Breast epithelium (tissue), 3 donors: ENCODE results near the gene ERCC6.

ENCODE experiments used
- POLR2A ChIP-seq: fragments of 450-650 bp; IDR thresholded peaks from one replicate; pipeline ENCODE4 v1.6.1; 2016; ENCODE audit warnings: antibody characterized with exemption, mild to moderate bottlenecking, moderate library complexity
- POLR2AphosphoS5 ChIP-seq, 3 donors: sonication (generic); formaldehyde crosslinking; IDR thresholded peaks; one replicate each; pipeline ENCODE4 v1.6.1; 2017; ENCODE audit warnings: antibody characterized with exemption in 3 of 3
- TF ChIP-seq, protein P1 (sequence below), 3 donors: fragments of 450-650 bp; IDR thresholded peaks; one replicate each; pipeline ENCODE4 v1.5.1; 2016 to 2017; ENCODE audit warnings: antibody characterized with exemption in 3 of 3, mild to moderate bottlenecking in 3 of 3, moderate library complexity in 3 of 3

DNA sequence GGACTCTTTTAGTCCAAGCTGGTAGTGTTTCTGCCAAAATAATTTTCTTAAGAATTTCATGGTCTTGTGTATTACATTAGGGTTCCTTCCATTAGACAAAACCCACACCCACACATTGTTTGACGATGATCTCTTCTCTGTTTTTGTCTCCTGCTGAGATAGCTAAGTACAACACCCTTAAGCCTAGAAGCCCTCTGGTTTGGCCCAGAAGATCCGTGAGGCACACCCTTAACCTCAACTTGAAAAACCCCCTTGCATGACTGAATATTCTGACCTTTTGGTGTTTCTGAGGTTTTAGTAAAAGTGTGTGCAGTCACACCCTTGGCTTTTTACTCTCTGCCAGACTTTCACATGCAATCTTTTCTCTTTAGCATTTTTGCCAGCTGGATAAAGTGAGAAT is 29.3 kb upstream of the ERCC6 start:
- TF ChIP-seq, protein P1, sequence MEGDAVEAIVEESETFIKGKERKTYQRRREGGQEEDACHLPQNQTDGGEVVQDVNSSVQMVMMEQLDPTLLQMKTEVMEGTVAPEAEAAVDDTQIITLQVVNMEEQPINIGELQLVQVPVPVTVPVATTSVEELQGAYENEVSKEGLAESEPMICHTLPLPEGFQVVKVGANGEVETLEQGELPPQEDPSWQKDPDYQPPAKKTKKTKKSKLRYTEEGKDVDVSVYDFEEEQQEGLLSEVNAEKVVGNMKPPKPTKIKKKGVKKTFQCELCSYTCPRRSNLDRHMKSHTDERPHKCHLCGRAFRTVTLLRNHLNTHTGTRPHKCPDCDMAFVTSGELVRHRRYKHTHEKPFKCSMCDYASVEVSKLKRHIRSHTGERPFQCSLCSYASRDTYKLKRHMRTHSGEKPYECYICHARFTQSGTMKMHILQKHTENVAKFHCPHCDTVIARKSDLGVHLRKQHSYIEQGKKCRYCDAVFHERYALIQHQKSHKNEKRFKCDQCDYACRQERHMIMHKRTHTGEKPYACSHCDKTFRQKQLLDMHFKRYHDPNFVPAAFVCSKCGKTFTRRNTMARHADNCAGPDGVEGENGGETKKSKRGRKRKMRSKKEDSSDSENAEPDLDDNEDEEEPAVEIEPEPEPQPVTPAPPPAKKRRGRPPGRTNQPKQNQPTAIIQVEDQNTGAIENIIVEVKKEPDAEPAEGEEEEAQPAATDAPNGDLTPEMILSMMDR (IDR thresholded peaks at IDR 0.05): no peak
- TF ChIP-seq POLR2AphosphoS5 (IDR thresholded peaks at IDR 0.05) (no peak), POLR2A (no peak)
